Loucy (cell line): ENCODE results near the gene TRPV4.
A peak's percentile ranks its signal among the peaks of the same experiment; 100 is the strongest.

Experiments used
- H2AFZ ChIP-seq: fragments of 200-600 bp; sonication (generic); 2 replicates; pipeline ENCODE4 v1.6.0; 2016; ENCODE audit warnings: antibody characterized with exemption, mild to moderate bottlenecking, low read length, moderate library complexity
- H3F3A ChIP-seq: fragments of 200-600 bp; 2 replicates; pipeline ENCODE4 v1.6.0; 2016; ENCODE audit warnings: antibody characterized with exemption, low read depth, mild to moderate bottlenecking
- H3K27me3 ChIP-seq: fragments of 200-600 bp; sonication (generic); 2 replicates; pipeline ENCODE4 v1.6.1; 2014; ENCODE audit warnings: low read length, mild to moderate bottlenecking; ENCODE audit not compliant: insufficient read depth, poor library complexity, severe bottlenecking
- H3K36me3 ChIP-seq: fragments of 200-600 bp; sonication (generic); 2 replicates; pipeline ENCODE4 v1.6.1; 2016; ENCODE audit warnings: low read length; ENCODE audit not compliant: insufficient read depth
- H3K4me1 ChIP-seq: fragments of 200-600 bp; sonication (generic); 2 replicates; pipeline ENCODE4 v1.5.1; 2014; ENCODE audit warnings: low read length, mild to moderate bottlenecking; ENCODE audit not compliant: insufficient read depth, poor library complexity, severe bottlenecking
- H3K4me2 ChIP-seq: fragments of 200-600 bp; sonication (generic); 2 replicates; pipeline ENCODE4 v1.6.0; 2014; ENCODE audit warnings: antibody characterized with exemption, low read length, low read depth, mild to moderate bottlenecking; ENCODE audit not compliant: poor library complexity, severe bottlenecking
- H3K4me3 ChIP-seq: fragments of 200-600 bp; sonication (generic); 2 replicates; pipeline ENCODE4 v1.5.1; 2014; ENCODE audit warnings: low read length, mild to moderate bottlenecking, mixed read lengths; ENCODE audit not compliant: poor library complexity, severe bottlenecking
- H3K79me2 ChIP-seq: fragments of 200-600 bp; sonication (generic); 2 replicates; pipeline ENCODE4 v1.6.1; 2014; ENCODE audit warnings: low read length; ENCODE audit not compliant: insufficient read depth
- H3K9ac ChIP-seq: fragments of 200-600 bp; sonication (generic); 2 replicates; pipeline ENCODE4 v1.6.0; 2014; ENCODE audit warnings: mild to moderate bottlenecking, low read depth, low read length, moderate library complexity; ENCODE audit not compliant: poor library complexity, severe bottlenecking
- H3K9me2 ChIP-seq: fragments of 200-600 bp; sonication (generic); replicated peaks from 2 replicates; pipeline ENCODE4 v1.6.1; 2016; ENCODE audit warnings: low read depth, low read length, mixed read lengths
- H3K9me3 ChIP-seq: fragments of 200-600 bp; sonication (generic); 2 replicates; pipeline ENCODE4 v1.6.1; 2014; ENCODE audit warnings: mild to moderate bottlenecking, antibody characterized with exemption, low read length, low read depth; ENCODE audit not compliant: insufficient read depth
- H4K20me1 ChIP-seq: fragments of 200-600 bp; sonication (generic); 2 replicates; pipeline ENCODE4 v1.6.0; 2014; ENCODE audit warnings: antibody characterized with exemption, low read length, mild to moderate bottlenecking; ENCODE audit not compliant: insufficient read depth, poor library complexity, severe bottlenecking
- EZH2phosphoT487 ChIP-seq: fragments of 200-600 bp; IDR thresholded peaks from 2 replicates; pipeline ENCODE4 v1.6.1; 2018; ENCODE audit warnings: antibody characterized with exemption, mild to moderate bottlenecking, moderate library complexity, borderline replicate concordance
- TF ChIP-seq, protein P1 (sequence below): fragments of 200-600 bp; sonication (generic); conservative IDR thresholded peaks from 2 replicates; pipeline ENCODE4 v1.5.1; 2014; ENCODE audit warnings: mild to moderate bottlenecking, antibody characterized with exemption, low read length

TRPV4 gene

DNA sequence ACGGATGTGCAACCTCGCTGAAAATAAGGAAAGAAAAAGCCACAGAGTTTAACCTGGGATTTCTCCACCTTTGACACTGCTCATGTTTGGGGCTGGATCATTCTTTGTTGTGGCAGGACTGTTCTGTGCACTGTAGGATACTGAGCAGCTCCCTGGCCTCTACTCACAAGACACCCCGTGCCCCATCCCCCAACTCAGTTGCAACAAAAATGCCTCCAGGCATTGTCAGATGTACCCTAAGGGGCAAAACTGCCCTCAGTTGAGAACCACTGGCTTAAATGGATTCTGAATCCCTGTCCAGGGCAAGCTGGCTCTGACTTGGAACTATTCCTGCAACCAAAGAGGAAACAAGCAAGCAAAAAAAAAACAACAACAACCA lies 45.0 kb upstream of the TRPV4 start:
- peaks cover 54% of the 10 kb centered on the region for H3K79me2 ChIP-seq
- no peaks in the 10 kb centered on the region for H3K9me2 ChIP-seq
- no peak for TF ChIP-seq EZH2phosphoT487
- TF ChIP-seq, protein P1, sequence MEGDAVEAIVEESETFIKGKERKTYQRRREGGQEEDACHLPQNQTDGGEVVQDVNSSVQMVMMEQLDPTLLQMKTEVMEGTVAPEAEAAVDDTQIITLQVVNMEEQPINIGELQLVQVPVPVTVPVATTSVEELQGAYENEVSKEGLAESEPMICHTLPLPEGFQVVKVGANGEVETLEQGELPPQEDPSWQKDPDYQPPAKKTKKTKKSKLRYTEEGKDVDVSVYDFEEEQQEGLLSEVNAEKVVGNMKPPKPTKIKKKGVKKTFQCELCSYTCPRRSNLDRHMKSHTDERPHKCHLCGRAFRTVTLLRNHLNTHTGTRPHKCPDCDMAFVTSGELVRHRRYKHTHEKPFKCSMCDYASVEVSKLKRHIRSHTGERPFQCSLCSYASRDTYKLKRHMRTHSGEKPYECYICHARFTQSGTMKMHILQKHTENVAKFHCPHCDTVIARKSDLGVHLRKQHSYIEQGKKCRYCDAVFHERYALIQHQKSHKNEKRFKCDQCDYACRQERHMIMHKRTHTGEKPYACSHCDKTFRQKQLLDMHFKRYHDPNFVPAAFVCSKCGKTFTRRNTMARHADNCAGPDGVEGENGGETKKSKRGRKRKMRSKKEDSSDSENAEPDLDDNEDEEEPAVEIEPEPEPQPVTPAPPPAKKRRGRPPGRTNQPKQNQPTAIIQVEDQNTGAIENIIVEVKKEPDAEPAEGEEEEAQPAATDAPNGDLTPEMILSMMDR = no peak
- H3K27me3 ChIP-seq = no peaks in the 10 kb centered on the region
- H2AFZ ChIP-seq = no peak overlapping the region
- H4K20me1 ChIP-seq = peaks cover 6% of the 10 kb centered on the region
- H3F3A ChIP-seq = no peaks in the 10 kb centered on the region
- peak overlapping the region; percentile 82 for H3K9ac ChIP-seq
- no peaks in the 10 kb centered on the region for H3K9me3 ChIP-seq
- H3K4me3 ChIP-seq = peak overlapping the region; percentile 90
- H3K4me1 ChIP-seq = peaks cover 51% of the 10 kb centered on the region
- no peaks in the 10 kb centered on the region for H3K36me3 ChIP-seq
- peak overlapping the region; percentile 85 for H3K4me2 ChIP-seq

- Histone ChIP-seq H3K79me2 (peaks cover 54% of the 10 kb centered on the region), H3K9me2 (no peaks in the 10 kb centered on the region), H3K27me3 (no peaks in the 10 kb centered on the region), H3K4me1 (peaks cover 51% of the 10 kb centered on the region), H3K9ac (peak overlapping the region; percentile 82), H3K9me3 (no peaks in the 10 kb centered on the region), H3K4me2 (peak overlapping the region; percentile 85), H2AFZ (no peak overlapping the region), H4K20me1 (peaks cover 6% of the 10 kb centered on the region), H3F3A (no peaks in the 10 kb centered on the region), H3K4me3 (peak overlapping the region; percentile 90), H3K36me3 (no peaks in the 10 kb centered on the region)
- TF ChIP-seq, protein P1 = no peak
- TF ChIP-seq EZH2phosphoT487 = no peak
These were observed 44.5 kb upstream of the TRPV4 start for GRCh38 chr12:109877504-109878246.

- no peaks in the 10 kb centered on the region for H3K36me3 ChIP-seq
- H3F3A ChIP-seq = no peaks in the 10 kb centered on the region
- TF ChIP-seq, protein P1 = no peak
- no peak for TF ChIP-seq EZH2phosphoT487
- peaks cover 54% of the 10 kb centered on the region for H3K79me2 ChIP-seq
- no peaks in the 10 kb centered on the region for H3K9me3 ChIP-seq
- H3K9me2 ChIP-seq = no peaks in the 10 kb centered on the region
- no peaks in the 10 kb centered on the region for H3K27me3 ChIP-seq
- H3K9ac ChIP-seq = no peak overlapping the region
- no peak overlapping the region for H3K4me3 ChIP-seq
- H4K20me1 ChIP-seq = peaks cover 6% of the 10 kb centered on the region
- peak overlapping the region; percentile 45 for H3K4me2 ChIP-seq
- H3K4me1 ChIP-seq = peaks cover 60% of the 10 kb centered on the region
- no peak overlapping the region for H2AFZ ChIP-seq
These were observed 43.2 kb upstream of the TRPV4 start for GRCh38 chr12:109876406-109876805.
